T-cell (primary cell): ENCODE results near the gene TBC1D22A. TPM values are rescaled to one million over a fixed set of nuclear protein-coding genes. Genes with fewer than 3 reads are reported as not detected.

Source experiments
- ATAC-seq, 4 experiments: fragments of 200-7000 bp in 3 of 4; fragments of 150-1000 bp in 1 of 4; cut with Tn5 transposase; replicated peaks in 1 of 4; 1 replicate in 3 of 4; 2 replicates in 1 of 4; pipeline ENCODE4 v1.10.0; 2021; ENCODE audit warnings: moderate library complexity in 3 of 4, mild to moderate bottlenecking in 2 of 4, moderate number of reproducible peaks in 1 of 4
- CTCF ChIA-PET, 2 donors: fragments of 300-600 bp; sonication (Branson Sonifier 250); formaldehyde crosslinking; loops; one replicate each; lab custom pipeline; 2022; ENCODE audit warnings: antibody characterized with exemption in 2 of 2; lab: Charles Lee
- POLR2A ChIA-PET, 2 donors: fragments of 300-600 bp; sonication (Branson Sonifier 250); formaldehyde crosslinking; loops; one replicate each; lab custom pipeline; 2022; ENCODE audit warnings: antibody characterized with exemption in 2 of 2; lab: Charles Lee
- DNase-seq, 35 experiments: peaks; one replicate each; pipeline versions ENCODE4 v3.0.0 to v3.0.0-alpha.2; 2013 to 2023
- H3K27ac ChIP-seq: one replicate; pipeline ENCODE4 v1.5.1; 2013; ENCODE audit warnings: low read length
- H3K27me3 ChIP-seq, 2 experiments: replicated peaks in 1 of 2; 1 replicate in 1 of 2; 2 replicates in 1 of 2; pipeline versions ENCODE4 v1.6.1 to v1.7.0; 2013; ENCODE audit warnings: low read length in 1 of 2, mixed read lengths in 1 of 2; ENCODE audit not compliant: control insufficient read depth in 2 of 2, insufficient read depth in 2 of 2; ENCODE audit errors: extremely low read depth in 1 of 2
- H3K36me3 ChIP-seq, 2 donors: 1 replicate in 1 of 2; 2 replicates in 1 of 2; pipeline versions ENCODE4 v1.6.1 to v1.7.0; 2013; ENCODE audit warnings: low read length in 1 of 2; ENCODE audit not compliant: control insufficient read depth in 2 of 2, insufficient read depth in 1 of 2; ENCODE audit errors: extremely low read depth in 1 of 2
- H3K4me1 ChIP-seq, 2 experiments: 1 replicate in 1 of 2; 2 replicates in 1 of 2; pipeline versions ENCODE4 v1.6.1 to v1.7.0; 2013; ENCODE audit warnings: low read length in 2 of 2, mixed read lengths in 1 of 2; ENCODE audit not compliant: insufficient read depth in 2 of 2, control insufficient read depth in 1 of 2; ENCODE audit errors: extremely low read depth in 1 of 2
- H3K4me3 ChIP-seq, 2 donors: 1 replicate in 1 of 2; 2 replicates in 1 of 2; pipeline versions ENCODE4 v1.5.1 to v1.7.0; 2013; ENCODE audit warnings: mild to moderate bottlenecking in 2 of 2, low read length in 1 of 2, moderate library complexity in 1 of 2; ENCODE audit not compliant: control insufficient read depth in 1 of 2; ENCODE audit errors: extremely low read depth in 1 of 2
- H3K9me3 ChIP-seq: 2 replicates; pipeline ENCODE4 v1.7.0; 2013
- H3K27ac Mint-ChIP-seq, 2 donors: one replicate each; pipeline ENCODE4 v1.8.0; 2020 to 2021; ENCODE audit warnings: mild to moderate bottlenecking in 2 of 2, mixed read lengths in 2 of 2
- H3K27me3 Mint-ChIP-seq, 2 donors: one replicate each; pipeline ENCODE4 v1.8.0; 2021 to 2022; ENCODE audit warnings: mixed read lengths in 2 of 2
- H3K36me3 Mint-ChIP-seq: one replicate; pipeline ENCODE4 v1.8.0; 2021; ENCODE audit warnings: mixed read lengths
- H3K4me1 Mint-ChIP-seq, 3 donors: one replicate each; pipeline ENCODE4 v1.8.0; 2020 to 2022; ENCODE audit warnings: mixed read lengths in 3 of 3, mild to moderate bottlenecking in 1 of 3
- H3K4me3 Mint-ChIP-seq, 3 donors: one replicate each; pipeline ENCODE4 v1.8.0; 2020 to 2022; ENCODE audit warnings: mild to moderate bottlenecking in 3 of 3, mixed read lengths in 3 of 3, moderate library complexity in 3 of 3
- H3K9me3 Mint-ChIP-seq, 3 donors: one replicate each; pipeline ENCODE4 v1.8.0; 2020 to 2022; ENCODE audit warnings: mixed read lengths in 3 of 3
- WGBS: methylation state at CpG from one replicate; pipeline ENCODE4 v1.1.5; 2013; ENCODE audit warnings: missing lambda C conversion rate; ENCODE audit not compliant: insufficient coverage; 5-methylcytosine and 5-hydroxymethylcytosine counted together
- total RNA-seq, 35 experiments: library from RNA in 6 of 35; stranded (reverse) in 6 of 35; fragments of 120-200 nt in 1 of 35; gene quantifications; one replicate each; pipeline versions ENCODE4 v1.2.1 to v1.2.4 and lab custom pipeline; 2013 to 2026

TBC1D22A gene
- total RNA-seq, 5 donors from 2014 or later (not counting 1 experiment from before 2014, with no cell fraction given), result 38.3 to 67.8 (median 57.7) TPM

DNA sequence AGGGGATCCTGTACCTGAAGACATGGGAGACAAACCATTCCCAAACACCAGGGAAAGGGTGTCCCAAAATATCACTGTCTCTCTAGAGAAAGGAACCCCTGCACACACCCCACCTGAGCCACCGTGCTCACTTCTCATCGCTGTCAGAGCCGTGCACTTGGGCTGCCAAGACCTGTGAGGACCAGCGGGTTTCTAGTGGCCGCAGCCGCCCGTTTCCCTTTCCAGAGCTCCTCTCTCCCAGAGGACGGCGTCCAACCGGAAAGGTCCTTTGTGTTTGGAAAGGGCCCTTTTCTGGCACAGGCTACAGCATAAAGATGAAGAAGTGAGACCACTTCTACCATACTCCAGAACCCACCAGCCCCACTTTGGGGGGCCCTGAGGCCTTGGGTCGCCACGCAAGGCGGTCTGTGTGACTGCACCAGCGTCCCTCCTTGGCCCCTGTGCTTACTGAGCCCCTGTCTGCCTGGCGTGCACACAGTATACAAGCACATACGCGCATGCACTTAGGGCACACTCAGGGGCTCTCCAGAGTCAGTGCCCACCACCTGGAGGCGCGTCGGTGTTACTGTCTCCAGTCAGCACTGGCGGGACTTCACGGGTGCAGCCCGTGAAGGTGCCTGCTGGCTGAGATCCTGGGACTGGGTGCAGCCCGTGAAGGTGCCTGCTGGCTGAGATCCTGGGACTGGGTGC lies 381.8 kb downstream of the TBC1D22A start:
- H3K4me3 Mint-ChIP-seq, result no peak overlapping the region
- Histone ChIP-seq H3K4me1 (no peaks in the 10 kb centered on the region), H3K27ac (no peak overlapping the region), H3K4me3 (no peak overlapping the region), H3K27me3 (no peaks in the 10 kb centered on the region), H3K36me3 (peaks cover 0 to 8% of the 10 kb centered on the region in 2 donors), H3K9me3 (no peaks in the 10 kb centered on the region)
- no peaks in the 10 kb centered on the region for H3K4me1 Mint-ChIP-seq
- ATAC-seq (no peak), DNase-seq (no peak)
- POLR2A ChIA-PET, result no interaction called here
- peaks cover 6% of the 10 kb centered on the region for H3K36me3 Mint-ChIP-seq
- 91% methylated on average over 13 of the region's 24 CpGs for WGBS
- CTCF ChIA-PET, result no interaction called here
- no peaks in the 10 kb centered on the region for H3K9me3 Mint-ChIP-seq
- H3K27me3 Mint-ChIP-seq, result no peaks in the 10 kb centered on the region
- no peak overlapping the region for H3K27ac Mint-ChIP-seq

DNA sequence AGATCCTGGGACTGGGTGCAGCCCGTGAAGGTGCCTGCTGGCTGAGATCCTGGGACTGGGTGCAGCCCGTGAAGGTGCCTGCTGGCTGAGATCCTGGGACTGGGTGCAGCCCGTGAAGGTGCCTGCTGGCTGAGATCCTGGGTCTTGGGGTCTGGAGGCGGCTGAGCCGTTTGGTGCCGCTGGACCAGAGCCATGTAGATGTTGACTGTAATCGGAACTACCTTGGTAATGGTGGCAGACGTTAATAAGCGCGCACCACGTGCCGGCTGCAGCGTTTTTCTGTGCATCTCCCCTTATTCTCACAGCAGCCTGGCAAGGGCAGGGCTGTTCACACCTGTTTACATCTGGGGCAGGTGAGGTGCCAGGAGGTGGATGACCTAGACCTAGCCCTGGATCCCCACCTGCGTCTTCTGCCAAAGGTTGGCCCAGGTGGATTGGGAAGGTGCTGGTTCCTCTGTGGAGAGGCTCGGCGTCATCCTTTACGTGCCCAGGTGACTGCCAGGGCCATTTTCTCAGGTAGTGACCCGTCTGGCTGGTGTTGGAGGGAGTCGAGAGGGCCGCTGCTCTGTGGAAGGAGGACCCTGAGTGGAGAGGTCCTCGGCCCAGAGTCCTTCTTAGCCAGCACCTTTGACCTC lies 382.5 kb downstream of the TBC1D22A start:
- CTCF ChIA-PET, result no interaction called here
- Histone ChIP-seq H3K27me3 (no peaks in the 10 kb centered on the region), H3K9me3 (no peaks in the 10 kb centered on the region), H3K36me3 (peaks cover 0 to 12% of the 10 kb centered on the region in 2 donors), H3K27ac (no peak overlapping the region), H3K4me3 (no peak overlapping the region), H3K4me1 (no peaks in the 10 kb centered on the region)
- H3K27ac Mint-ChIP-seq, result no peak overlapping the region
- POLR2A ChIA-PET, result no interaction called here
- no peaks in the 10 kb centered on the region for H3K4me1 Mint-ChIP-seq
- no peaks in the 10 kb centered on the region for H3K27me3 Mint-ChIP-seq
- H3K36me3 Mint-ChIP-seq, result peaks cover 6% of the 10 kb centered on the region
- 94% methylated on average over 9 of the region's 21 CpGs for WGBS
- DNase-seq (no peak), ATAC-seq (no peak)
- H3K9me3 Mint-ChIP-seq, result no peaks in the 10 kb centered on the region
- no peak overlapping the region for H3K4me3 Mint-ChIP-seq

DNA sequence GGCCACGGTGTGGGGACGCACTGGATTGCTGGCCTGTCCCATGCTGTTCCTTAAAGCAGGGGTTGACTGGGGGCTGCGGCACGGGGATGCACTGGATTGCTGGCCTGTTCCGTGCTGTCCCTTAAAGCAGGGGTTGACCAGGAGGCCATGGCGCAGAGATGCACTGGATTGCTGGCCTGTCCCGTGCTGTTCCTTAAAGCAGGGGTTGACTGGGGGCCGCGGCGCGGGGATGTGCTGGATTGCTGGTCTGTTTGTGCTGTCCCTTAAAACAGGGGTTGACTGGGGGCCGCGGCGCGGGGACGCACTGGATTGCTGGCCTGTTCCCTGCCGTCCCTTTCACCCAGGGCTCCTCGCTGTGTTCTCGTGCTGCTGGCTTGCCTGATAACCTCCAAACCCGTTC lies 383.4 kb downstream of the TBC1D22A start:
- H3K27ac Mint-ChIP-seq, result no peak overlapping the region

DNA sequence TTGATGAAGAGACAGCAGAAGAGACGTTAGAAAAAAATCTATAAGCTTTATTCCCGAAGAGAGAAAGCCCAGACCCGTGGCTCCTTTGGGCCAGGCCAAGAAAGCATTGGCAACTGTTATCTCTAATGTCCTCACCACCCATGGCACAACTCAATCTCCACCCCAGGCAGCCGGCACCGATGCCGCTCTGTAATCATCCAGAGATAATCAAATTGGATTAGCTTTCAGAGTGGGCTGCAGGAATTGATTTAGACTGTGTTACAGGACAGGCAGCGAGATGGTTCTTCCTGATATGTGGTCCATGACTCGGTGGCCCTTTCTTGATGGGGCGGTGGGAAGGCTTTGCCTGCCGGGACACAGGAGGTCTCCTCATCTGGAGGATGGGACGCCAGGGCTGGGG lies 383.9 kb downstream of the TBC1D22A start:
- Mint-ChIP-seq H3K27me3 (no peaks in the 10 kb centered on the region), H3K4me3 (no peak overlapping the region), H3K4me1 (no peaks in the 10 kb centered on the region), H3K9me3 (no peaks in the 10 kb centered on the region), H3K27ac (no peak overlapping the region), H3K36me3 (peaks cover 9% of the 10 kb centered on the region)
- ATAC-seq (no peak), DNase-seq (no peak)
- peaks cover 0 to 12% of the 10 kb centered on the region in 2 donors for H3K36me3 ChIP-seq
- H3K4me3 ChIP-seq, result no peak overlapping the region
- ChIA-PET CTCF (no interaction called here), POLR2A (no interaction called here)
- no peaks in the 10 kb centered on the region for H3K4me1 ChIP-seq
- 96% methylated on average over 8 of the region's 11 CpGs for WGBS
- H3K27ac ChIP-seq, result no peak overlapping the region
- H3K27me3 ChIP-seq, result no peaks in the 10 kb centered on the region
- no peaks in the 10 kb centered on the region for H3K9me3 ChIP-seq

More for the DNA sequence above, 383.4 kb downstream of the TBC1D22A start:
- ATAC-seq, result no peak
- Mint-ChIP-seq H3K4me1 (no peaks in the 10 kb centered on the region), H3K4me3 (no peak overlapping the region), H3K27me3 (no peaks in the 10 kb centered on the region), H3K9me3 (no peaks in the 10 kb centered on the region), H3K36me3 (peaks cover 8% of the 10 kb centered on the region)
- Histone ChIP-seq H3K36me3 (peaks cover 0 to 12% of the 10 kb centered on the region in 2 donors), H3K4me3 (no peak overlapping the region), H3K4me1 (no peaks in the 10 kb centered on the region), H3K9me3 (no peaks in the 10 kb centered on the region), H3K27ac (no peak overlapping the region), H3K27me3 (no peaks in the 10 kb centered on the region)
- DNase-seq, result no peak
- 99% methylated on average over 11 of the region's 20 CpGs for WGBS
- ChIA-PET POLR2A (no interaction called here), CTCF (no interaction called here)

DNA sequence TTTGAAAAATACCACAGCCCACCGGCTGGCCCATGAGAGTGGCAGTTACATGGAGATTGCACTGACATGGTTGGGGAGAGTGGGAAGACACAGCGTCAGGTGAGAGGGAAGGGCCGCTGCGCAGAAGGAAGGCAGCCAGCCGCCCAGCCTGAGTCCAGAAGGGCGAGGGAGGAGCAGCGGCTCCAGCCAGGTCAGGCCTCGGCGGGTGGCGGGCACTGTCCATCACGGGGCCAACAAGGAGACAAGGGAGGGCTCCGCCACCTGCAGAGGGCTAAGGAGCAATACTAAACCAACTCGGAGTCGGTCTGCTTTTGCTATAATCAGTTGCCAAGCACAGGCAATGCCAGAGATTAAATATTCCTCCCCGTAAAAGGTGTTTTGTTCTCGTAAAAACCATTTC lies 384.5 kb downstream of the TBC1D22A start:
- ATAC-seq (no peak), DNase-seq (no peak)
- H3K4me3 Mint-ChIP-seq, result no peak overlapping the region
- H3K4me1 Mint-ChIP-seq, result no peaks in the 10 kb centered on the region
- ChIA-PET CTCF (no interaction called here), POLR2A (no interaction called here)
- H3K9me3 Mint-ChIP-seq, result no peaks in the 10 kb centered on the region
- H3K27me3 ChIP-seq, result no peaks in the 10 kb centered on the region
- no peaks in the 10 kb centered on the region for H3K27me3 Mint-ChIP-seq
- peaks cover 2 to 12% of the 10 kb centered on the region in 2 donors for H3K36me3 ChIP-seq
- 96% methylated on average over 12 of the region's 16 CpGs for WGBS
- H3K4me3 ChIP-seq, result no peak overlapping the region
- peaks cover 8% of the 10 kb centered on the region for H3K36me3 Mint-ChIP-seq
- no peak overlapping the region for H3K27ac ChIP-seq
- H3K4me1 ChIP-seq, result no peaks in the 10 kb centered on the region
- no peaks in the 10 kb centered on the region for H3K9me3 ChIP-seq
- no peak overlapping the region for H3K27ac Mint-ChIP-seq

DNA sequence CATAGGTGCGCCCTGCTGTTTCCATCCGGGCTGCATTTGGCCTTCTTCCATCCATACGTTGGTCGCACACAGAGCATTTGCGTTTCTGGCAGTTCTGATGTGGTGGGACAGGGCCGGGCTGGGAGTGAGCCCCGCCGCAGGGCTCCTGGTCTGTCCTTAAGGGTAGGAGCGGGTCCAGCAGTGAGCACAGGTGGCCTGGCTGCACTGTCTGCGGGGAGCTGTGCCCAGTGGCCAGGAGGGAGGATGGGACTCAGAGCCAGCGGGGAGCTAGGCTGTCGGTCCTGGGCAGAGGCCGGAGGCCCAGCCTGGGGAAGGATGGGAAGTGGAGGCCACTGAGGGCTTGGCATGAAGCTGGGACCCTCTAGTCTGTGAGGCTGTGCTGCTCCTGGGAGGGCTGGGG lies 385.1 kb downstream of the TBC1D22A start:
- POLR2A ChIA-PET, result no interaction called here
- Mint-ChIP-seq H3K36me3 (peaks cover 12% of the 10 kb centered on the region), H3K27me3 (no peaks in the 10 kb centered on the region), H3K4me1 (no peaks in the 10 kb centered on the region), H3K27ac (no peak overlapping the region), H3K9me3 (no peaks in the 10 kb centered on the region), H3K4me3 (no peak overlapping the region)
- ATAC-seq, result no peak
- H3K4me3 ChIP-seq, result no peak overlapping the region
- H3K27ac ChIP-seq, result no peak overlapping the region
- 97% methylated on average over 13 of the region's 13 CpGs for WGBS
- H3K4me1 ChIP-seq, result no peaks in the 10 kb centered on the region
- H3K36me3 ChIP-seq, result peaks cover 2 to 12% of the 10 kb centered on the region in 2 donors
- CTCF ChIA-PET, result no interaction called here
- H3K9me3 ChIP-seq, result no peaks in the 10 kb centered on the region
- no peak for DNase-seq
- no peaks in the 10 kb centered on the region for H3K27me3 ChIP-seq
